HepG2 (cell line): Measurements from ENCODE around the gene SRXN1. TPM values are rescaled to one million over a fixed set of nuclear protein-coding genes. Genes with fewer than 3 reads are reported as not detected.
A peak's percentile ranks its signal among the peaks of the same experiment; 100 is the strongest.

ENCODE experiments used
- AGO1 ChIP-seq: fragments of 200-400 bp; formaldehyde crosslinking; IDR thresholded peaks from 2 replicates; pipeline ENCODE4 v1.6.1; 2017; ENCODE audit warnings: mild to moderate bottlenecking, low read depth, low read length, moderate library complexity; ENCODE audit not compliant: poor library complexity, severe bottlenecking
- AHR ChIP-seq: IDR thresholded peaks from 2 replicates; pipeline ENCODE4 v1.6.1; 2018; ENCODE audit warnings: missing genetic modification reagents, missing compliant biosample characterization
- ARNT ChIP-seq: fragments of 450-650 bp; IDR thresholded peaks from 2 replicates; pipeline ENCODE4 v1.6.1; 2017
- ATRX ChIP-seq: sonication (generic); formaldehyde crosslinking; IDR thresholded peaks from 2 replicates; pipeline ENCODE4 v1.4.0; 2020; ENCODE audit warnings: missing genetic modification reagents, borderline replicate concordance
- DMAP1 ChIP-seq: IDR thresholded peaks from 2 replicates; pipeline ENCODE4 v1.6.1; 2016
- GMEB1 ChIP-seq: sonication (generic); formaldehyde crosslinking; IDR thresholded peaks from 2 replicates; pipeline ENCODE4 v1.5.1; 2020; ENCODE audit warnings: missing genetic modification reagents, mild to moderate bottlenecking, borderline replicate concordance
- HOXD1 ChIP-seq: sonication (generic); formaldehyde crosslinking; IDR thresholded peaks from 2 replicates; pipeline ENCODE4 v1.5.0; 2020; ENCODE audit warnings: missing genetic modification reagents
- ISX ChIP-seq: sonication (generic); formaldehyde crosslinking; conservative IDR thresholded peaks from 2 replicates; pipeline ENCODE4 v1.5.0; 2020; ENCODE audit warnings: missing genetic modification reagents
- KMT2B ChIP-seq: IDR thresholded peaks from 2 replicates; pipeline ENCODE4 v1.6.1; 2016; ENCODE audit warnings: missing genetic modification reagents, missing compliant biosample characterization
- SMAD1 ChIP-seq: sonication (generic); formaldehyde crosslinking; IDR thresholded peaks from 2 replicates; pipeline ENCODE4 v1.4.0; 2020; ENCODE audit warnings: missing genetic modification reagents, low read depth, mild to moderate bottlenecking, borderline replicate concordance
- U2AF2 ChIP-seq: fragments of 200-400 bp; formaldehyde crosslinking; IDR thresholded peaks from 2 replicates; pipeline ENCODE4 v1.6.1; 2017; ENCODE audit warnings: low read depth, mild to moderate bottlenecking, low read length
- ZFP37 ChIP-seq: sonication (generic); formaldehyde crosslinking; IDR thresholded peaks from 2 replicates; pipeline ENCODE4 v1.4.0; 2020; ENCODE audit warnings: missing genetic modification reagents, borderline replicate concordance
- ZNF10 ChIP-seq: sonication (generic); formaldehyde crosslinking; IDR thresholded peaks from 2 replicates; pipeline ENCODE4 v1.4.0; 2020; ENCODE audit warnings: mild to moderate bottlenecking, low read depth, missing genetic modification reagents, borderline replicate concordance
- ZNF282 ChIP-seq: fragments of 450-650 bp; IDR thresholded peaks from 2 replicates; pipeline ENCODE4 v1.6.1; 2018; ENCODE audit not compliant: partially characterized antibody
- ZNF431 ChIP-seq: sonication (generic); formaldehyde crosslinking; IDR thresholded peaks from 2 replicates; pipeline ENCODE4 v1.9.0; 2022; ENCODE audit warnings: missing genetic modification reagents, low read depth, mild to moderate bottlenecking, borderline replicate concordance
- ZNF512B ChIP-seq: sonication (generic); formaldehyde crosslinking; IDR thresholded peaks from 2 replicates; pipeline ENCODE4 v1.5.1; 2020; ENCODE audit warnings: missing genetic modification reagents, mild to moderate bottlenecking, borderline replicate concordance
- ZNF557 ChIP-seq: sonication (generic); formaldehyde crosslinking; IDR thresholded peaks from 2 replicates; pipeline ENCODE4 v1.4.0; 2020; ENCODE audit warnings: missing genetic modification reagents
- ZNF615 ChIP-seq: sonication (generic); formaldehyde crosslinking; IDR thresholded peaks from 2 replicates; pipeline ENCODE4 v1.5.0; 2020; ENCODE audit warnings: mild to moderate bottlenecking, missing genetic modification reagents, borderline replicate concordance
- ZNF619 ChIP-seq: sonication (generic); formaldehyde crosslinking; IDR thresholded peaks from 2 replicates; pipeline ENCODE4 v1.4.0; 2020; ENCODE audit warnings: mild to moderate bottlenecking, missing genetic modification reagents
- polyA plus RNA-seq, 8 experiments: library from polyadenylated mRNA; depleted of rRNA in 3 of 8; stranded (reverse) in 7 of 8; unstranded in 1 of 8; fragments of >200 nt; fragmentation: Illumina TruSeq in 4 of 8; extraction: Trizol in 4 of 8; gene quantifications; 2 replicates each; pipeline versions ENCODE4 v1.2.1 to v1.2.3, GENCODE V29; 2011 to 2016; ENCODE audit warnings: low read depth in 4 of 8, missing spikeins in 1 of 8, mixed read lengths in 1 of 8; ENCODE audit not compliant: insufficient read depth in 1 of 8
- total RNA-seq, 5 experiments: library from RNA; depleted of rRNA; stranded (reverse); fragments of >200 nt; fragmentation: Illumina TruSeq; extraction: Trizol; gene quantifications; 2 replicates each; pipeline ENCODE4 v1.2.3, GENCODE V29; 2016; ENCODE audit warnings: low read depth in 1 of 5
- TF ChIP-seq, protein P1 (sequence below): sonication (generic); formaldehyde crosslinking; IDR thresholded peaks from 2 replicates; pipeline ENCODE4 v1.4.0; 2020; ENCODE audit warnings: mild to moderate bottlenecking, low read depth, missing genetic modification reagents
- TF ChIP-seq, protein P2 (sequence below): sonication (generic); formaldehyde crosslinking; IDR thresholded peaks from 2 replicates; pipeline ENCODE4 v1.4.0; 2020; ENCODE audit warnings: missing genetic modification reagents, low read depth, mild to moderate bottlenecking, borderline replicate concordance
- TF ChIP-seq, protein P3 (sequence below): sonication (generic); formaldehyde crosslinking; IDR thresholded peaks from 2 replicates; pipeline ENCODE4 v1.5.0; 2020; ENCODE audit warnings: mild to moderate bottlenecking, missing genetic modification reagents, moderate library complexity
- TF ChIP-seq, protein P4 (sequence below): sonication (generic); formaldehyde crosslinking; IDR thresholded peaks from 2 replicates; pipeline ENCODE4 v1.5.0; 2020; ENCODE audit warnings: missing genetic modification reagents

SRXN1 gene
- total and polyA plus RNA-seq, 2 of the 13 experiments (the other 11 are each of a cell fraction or from before 2014, with no cell fraction given), result 29.9 to 87.7 TPM

- TF ChIP-seq ZNF615 (CRISPR knock-in tag) (no peak), GMEB1 (CRISPR knock-in tag) (no peak), ARNT (no peak), U2AF2 (no peak), AGO1 (no peak), ISX (no peak), ZNF512B (CRISPR knock-in tag) (no peak), SMAD1 (CRISPR knock-in tag) (no peak), DMAP1 (CRISPR knock-in tag) (no peak), ZFP37 (CRISPR knock-in tag) (no peak), ZNF282 (no peak), ZNF431 (CRISPR knock-in tag) (no peak), KMT2B (CRISPR knock-in tag) (no peak), HOXD1 (CRISPR knock-in tag) (no peak), ZNF557 (CRISPR knock-in tag) (no peak), AHR (CRISPR knock-in tag) (no peak), ZNF10 (CRISPR knock-in tag) (no peak), ZNF619 (CRISPR knock-in tag) (no peak), ATRX (CRISPR knock-in tag) (no peak)
- TF ChIP-seq, protein P1, sequence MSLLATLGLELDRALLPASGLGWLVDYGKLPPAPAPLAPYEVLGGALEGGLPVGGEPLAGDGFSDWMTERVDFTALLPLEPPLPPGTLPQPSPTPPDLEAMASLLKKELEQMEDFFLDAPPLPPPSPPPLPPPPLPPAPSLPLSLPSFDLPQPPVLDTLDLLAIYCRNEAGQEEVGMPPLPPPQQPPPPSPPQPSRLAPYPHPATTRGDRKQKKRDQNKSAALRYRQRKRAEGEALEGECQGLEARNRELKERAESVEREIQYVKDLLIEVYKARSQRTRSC (CRISPR knock-in tag), result no peak
- TF ChIP-seq, protein P2, sequence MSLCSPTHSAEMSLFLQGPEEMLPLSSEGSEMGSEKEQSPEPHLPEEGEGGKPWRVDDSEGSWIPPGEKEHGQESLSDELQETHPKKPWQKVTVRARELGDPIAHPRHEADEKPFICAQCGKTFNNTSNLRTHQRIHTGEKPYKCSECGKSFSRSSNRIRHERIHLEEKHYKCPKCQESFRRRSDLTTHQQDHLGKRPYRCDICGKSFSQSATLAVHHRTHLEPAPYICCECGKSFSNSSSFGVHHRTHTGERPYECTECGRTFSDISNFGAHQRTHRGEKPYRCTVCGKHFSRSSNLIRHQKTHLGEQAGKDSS, result no peak; the same call in 1 of the 2 replicates
- TF ChIP-seq, protein P3, sequence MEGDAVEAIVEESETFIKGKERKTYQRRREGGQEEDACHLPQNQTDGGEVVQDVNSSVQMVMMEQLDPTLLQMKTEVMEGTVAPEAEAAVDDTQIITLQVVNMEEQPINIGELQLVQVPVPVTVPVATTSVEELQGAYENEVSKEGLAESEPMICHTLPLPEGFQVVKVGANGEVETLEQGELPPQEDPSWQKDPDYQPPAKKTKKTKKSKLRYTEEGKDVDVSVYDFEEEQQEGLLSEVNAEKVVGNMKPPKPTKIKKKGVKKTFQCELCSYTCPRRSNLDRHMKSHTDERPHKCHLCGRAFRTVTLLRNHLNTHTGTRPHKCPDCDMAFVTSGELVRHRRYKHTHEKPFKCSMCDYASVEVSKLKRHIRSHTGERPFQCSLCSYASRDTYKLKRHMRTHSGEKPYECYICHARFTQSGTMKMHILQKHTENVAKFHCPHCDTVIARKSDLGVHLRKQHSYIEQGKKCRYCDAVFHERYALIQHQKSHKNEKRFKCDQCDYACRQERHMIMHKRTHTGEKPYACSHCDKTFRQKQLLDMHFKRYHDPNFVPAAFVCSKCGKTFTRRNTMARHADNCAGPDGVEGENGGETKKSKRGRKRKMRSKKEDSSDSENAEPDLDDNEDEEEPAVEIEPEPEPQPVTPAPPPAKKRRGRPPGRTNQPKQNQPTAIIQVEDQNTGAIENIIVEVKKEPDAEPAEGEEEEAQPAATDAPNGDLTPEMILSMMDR (CRISPR knock-in tag), result peak; percentile 60
- TF ChIP-seq, protein P4, sequence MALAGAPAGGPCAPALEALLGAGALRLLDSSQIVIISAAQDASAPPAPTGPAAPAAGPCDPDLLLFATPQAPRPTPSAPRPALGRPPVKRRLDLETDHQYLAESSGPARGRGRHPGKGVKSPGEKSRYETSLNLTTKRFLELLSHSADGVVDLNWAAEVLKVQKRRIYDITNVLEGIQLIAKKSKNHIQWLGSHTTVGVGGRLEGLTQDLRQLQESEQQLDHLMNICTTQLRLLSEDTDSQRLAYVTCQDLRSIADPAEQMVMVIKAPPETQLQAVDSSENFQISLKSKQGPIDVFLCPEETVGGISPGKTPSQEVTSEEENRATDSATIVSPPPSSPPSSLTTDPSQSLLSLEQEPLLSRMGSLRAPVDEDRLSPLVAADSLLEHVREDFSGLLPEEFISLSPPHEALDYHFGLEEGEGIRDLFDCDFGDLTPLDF, result no peak
Observed at GRCh38 chr20:641516-641875, 11.5 kb downstream of the SRXN1 start (continued).
